Spleen (tissue), 3 donors: ENCODE results near the gene ALS2CL.

Experiments used
- POLR2A ChIP-seq, 3 donors: fragments of 450-650 bp; IDR thresholded peaks; one replicate each; pipeline ENCODE4 v1.5.1; 2017; ENCODE audit warnings: antibody characterized with exemption in 3 of 3, mild to moderate bottlenecking in 1 of 3
- POLR2AphosphoS5 ChIP-seq, 3 donors: sonication (generic); formaldehyde crosslinking; IDR thresholded peaks; one replicate each; pipeline ENCODE4 v1.5.1; 2017; ENCODE audit warnings: antibody characterized with exemption in 3 of 3

DNA sequence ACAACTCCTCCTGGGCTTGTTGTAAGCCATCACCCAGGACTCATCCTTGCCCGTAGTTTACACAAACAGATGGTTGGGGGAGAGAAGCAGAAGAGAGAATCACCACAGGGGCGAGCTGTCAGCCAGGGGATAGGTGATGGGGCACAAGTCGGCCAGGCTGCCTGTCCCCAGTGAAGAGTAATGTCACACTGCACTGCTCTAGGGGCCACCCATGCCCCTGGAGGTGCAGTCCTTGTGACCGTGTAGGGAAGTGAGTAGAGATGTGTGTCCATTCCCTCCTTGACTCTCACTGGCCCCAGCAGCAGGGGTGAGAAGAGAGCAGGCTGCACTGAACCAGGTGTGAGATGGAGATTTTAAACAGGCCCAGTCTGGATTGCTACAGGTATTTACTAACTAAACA is 41.3 kb upstream of the ALS2CL start:
- TF ChIP-seq POLR2A (IDR thresholded peaks at IDR 0.05) (no peak), POLR2AphosphoS5 (IDR thresholded peaks at IDR 0.05) (no peak)
